ENCODE measurements around the gene FAM47E. TPM values are rescaled to one million over a fixed set of nuclear protein-coding genes. Genes with fewer than 3 reads are reported as not detected.
A peak's percentile ranks its signal among the peaks of the same experiment; 100 is the strongest.

Gene FAM47E
- total and polyA plus RNA-seq, 2 of the 13 experiments (the other 11 are each of a cell fraction or from before 2014, with no cell fraction given), result 0.33 to 0.66 TPM

GRCh38 chr4:76208005-76208765 is 43.3 kb upstream of the FAM47E start (continued):
- TF ChIP-seq ETS1 (CRISPR knock-in tag; IDR thresholded peaks at IDR 0.05) (no peak), ZNF580 (CRISPR knock-in tag; IDR thresholded peaks at IDR 0.05; ENCODE audit: borderline replicate concordance, low read depth) (no peak), ELF1 (CRISPR knock-in tag; IDR thresholded peaks at IDR 0.05) (peak; percentile 46; the same call in 1 of the 2 replicates), ZNF503 (CRISPR knock-in tag; IDR thresholded peaks at IDR 0.05) (no peak), TFAP4 (IDR thresholded peaks at IDR 0.05; ENCODE audit: borderline replicate concordance, low read depth) (peak; percentile 98), NR2F6 (IDR thresholded peaks at IDR 0.05) (peak; percentile 69), NR2F6 (CRISPR knock-in tag; IDR thresholded peaks at IDR 0.05) (peak; percentile 91), CAMTA2 (CRISPR knock-in tag; IDR thresholded peaks at IDR 0.05; ENCODE audit: borderline replicate concordance) (no peak), PHF5A (CRISPR knock-in tag; IDR thresholded peaks at IDR 0.05; ENCODE audit: low read depth, unreplicated experiment) (no peak), CENPX (CRISPR knock-in tag; IDR thresholded peaks at IDR 0.05) (no peak), NFKBIZ (CRISPR knock-in tag; IDR thresholded peaks at IDR 0.05) (no peak), RFX5 (IDR thresholded peaks at IDR 0.05; ENCODE audit: low read depth, low read length) (no peak), AGO1 (IDR thresholded peaks at IDR 0.05; ENCODE audit: low read depth, low read length, poor library complexity, severe bottlenecking) (no peak), TOPORS (CRISPR knock-in tag; IDR thresholded peaks at IDR 0.05) (no peak), NR0B2 (CRISPR knock-in tag; IDR thresholded peaks at IDR 0.05) (no peak), HNRNPL (IDR thresholded peaks at IDR 0.05; ENCODE audit: low read depth, low read length) (no peak), SNAI1 (CRISPR knock-in tag; IDR thresholded peaks at IDR 0.05; ENCODE audit: borderline replicate concordance) (no peak), CHD2 (IDR thresholded peaks at IDR 0.05; ENCODE audit: low read depth, low read length) (no peak), FOXP4 (CRISPR knock-in tag; IDR thresholded peaks at IDR 0.05) (peak; percentile 80), PCBP1 (IDR thresholded peaks at IDR 0.05; ENCODE audit: borderline replicate concordance, low read depth, low read length) (no peak), ARID3A (IDR thresholded peaks at IDR 0.05; ENCODE audit: low read depth, low read length) (no peak), PAWR (CRISPR knock-in tag; IDR thresholded peaks at IDR 0.05; ENCODE audit: borderline replicate concordance) (no peak)
